AG04450 (cell line): ENCODE measurements around the gene S100A12. TPM values are rescaled to one million over a fixed set of nuclear protein-coding genes. Genes with fewer than 3 reads are reported as not detected.
"Not testable (repeated sequence)": the region's sequence is repeated elsewhere in the genome, so short reads cannot be mapped to it uniquely, and the experiment has no call there.

Source experiments
- CTCF ChIA-PET: fragments of 300-600, 350-600 bp; formaldehyde crosslinking; extraction: SDS; loops from one replicate; lab custom pipeline; 2022; ENCODE audit warnings: antibody characterized with exemption, inconsistent platforms; lab: Charles Lee
- POLR2A ChIA-PET: fragments of 350-600 bp; formaldehyde crosslinking; extraction: SDS; loops from one replicate; lab custom pipeline; 2021; ENCODE audit warnings: antibody characterized with exemption, inconsistent platforms; lab: Yijun Ruan, JAX
- DNase-seq: peaks from one replicate; pipeline ENCODE4 v3.0.0-alpha.2; 2011; ENCODE audit warnings: low read depth, low spot score
- H3K27ac ChIP-seq: one replicate; pipeline ENCODE4 v1.5.1; 2012; ENCODE audit warnings: low read depth, low read length, control low read depth
- H3K27me3 ChIP-seq: one replicate; pipeline ENCODE4 v1.6.0; 2012; ENCODE audit warnings: low read length; ENCODE audit not compliant: control insufficient read depth, insufficient read depth
- H3K4me3 ChIP-seq: 2 replicates; pipeline ENCODE4 v1.5.1; 2011; ENCODE audit warnings: mild to moderate bottlenecking, low read depth, low read length, control low read depth
- H3K9me3 ChIP-seq: 2 replicates; pipeline ENCODE4 v1.5.1; 2012; ENCODE audit warnings: low read length; ENCODE audit not compliant: control insufficient read depth, insufficient read depth
- polyA plus RNA-seq: library from polyadenylated mRNA; depleted of rRNA; stranded (reverse); fragments of >200 nt; gene quantifications from 2 replicates; pipeline ENCODE4 v1.2.3, GENCODE V29; 2011
- TF ChIP-seq, protein P1 (sequence below): IDR thresholded peaks from 2 replicates; pipeline ENCODE4 v1.5.1; 2011; ENCODE audit warnings: low read depth, low read length, control low read depth, inconsistent platforms

S100A12 gene
- polyA plus RNA-seq, 1 experiment, result not detected

DNA sequence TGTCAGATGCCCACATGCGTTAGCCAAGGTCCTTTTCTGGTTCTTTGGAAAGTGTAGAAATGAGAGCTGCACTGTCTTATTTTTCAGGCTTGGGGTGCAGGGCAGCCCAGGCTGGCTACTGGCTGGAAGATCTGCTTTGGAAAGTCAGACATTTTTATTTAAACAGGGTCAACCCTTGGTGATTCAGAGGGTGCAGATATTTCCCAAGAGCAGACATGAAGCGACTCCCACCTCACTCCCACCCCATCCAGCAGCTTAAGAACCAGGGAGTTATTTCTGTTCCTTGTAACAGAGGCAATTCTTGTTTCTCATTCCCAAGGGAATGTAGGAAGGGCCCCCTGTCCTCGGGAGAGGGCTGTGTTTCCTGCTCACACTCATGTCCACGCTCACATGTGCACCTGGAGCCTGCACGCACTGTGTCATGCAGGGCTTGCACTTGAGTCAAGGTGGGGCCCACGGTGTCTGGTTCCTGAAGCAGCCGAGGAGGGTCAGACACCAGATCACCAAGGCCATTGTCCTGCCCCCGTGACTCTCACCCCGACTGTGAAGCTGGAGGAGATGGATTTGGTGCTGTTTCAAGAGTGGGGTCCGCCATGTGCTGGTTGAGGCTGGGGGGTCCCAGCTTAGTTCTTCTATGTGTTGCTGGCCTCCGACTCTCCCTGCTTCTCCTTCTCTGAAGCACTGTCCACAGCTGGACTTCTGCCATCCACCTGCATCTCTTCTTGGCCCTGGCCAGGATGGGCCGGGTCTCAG lies 41.9 kb upstream of the S100A12 start:
- ChIA-PET POLR2A (no interaction called here), CTCF (no interaction called here)
- DNase-seq, result no peak
- no peak overlapping the region for H3K4me3 ChIP-seq
- H3K27me3 ChIP-seq, result no peaks in the 10 kb centered on the region
- H3K27ac ChIP-seq, result no peak overlapping the region
- TF ChIP-seq, protein P1, sequence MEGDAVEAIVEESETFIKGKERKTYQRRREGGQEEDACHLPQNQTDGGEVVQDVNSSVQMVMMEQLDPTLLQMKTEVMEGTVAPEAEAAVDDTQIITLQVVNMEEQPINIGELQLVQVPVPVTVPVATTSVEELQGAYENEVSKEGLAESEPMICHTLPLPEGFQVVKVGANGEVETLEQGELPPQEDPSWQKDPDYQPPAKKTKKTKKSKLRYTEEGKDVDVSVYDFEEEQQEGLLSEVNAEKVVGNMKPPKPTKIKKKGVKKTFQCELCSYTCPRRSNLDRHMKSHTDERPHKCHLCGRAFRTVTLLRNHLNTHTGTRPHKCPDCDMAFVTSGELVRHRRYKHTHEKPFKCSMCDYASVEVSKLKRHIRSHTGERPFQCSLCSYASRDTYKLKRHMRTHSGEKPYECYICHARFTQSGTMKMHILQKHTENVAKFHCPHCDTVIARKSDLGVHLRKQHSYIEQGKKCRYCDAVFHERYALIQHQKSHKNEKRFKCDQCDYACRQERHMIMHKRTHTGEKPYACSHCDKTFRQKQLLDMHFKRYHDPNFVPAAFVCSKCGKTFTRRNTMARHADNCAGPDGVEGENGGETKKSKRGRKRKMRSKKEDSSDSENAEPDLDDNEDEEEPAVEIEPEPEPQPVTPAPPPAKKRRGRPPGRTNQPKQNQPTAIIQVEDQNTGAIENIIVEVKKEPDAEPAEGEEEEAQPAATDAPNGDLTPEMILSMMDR, result no peak
- no peaks in the 10 kb centered on the region for H3K9me3 ChIP-seq

DNA sequence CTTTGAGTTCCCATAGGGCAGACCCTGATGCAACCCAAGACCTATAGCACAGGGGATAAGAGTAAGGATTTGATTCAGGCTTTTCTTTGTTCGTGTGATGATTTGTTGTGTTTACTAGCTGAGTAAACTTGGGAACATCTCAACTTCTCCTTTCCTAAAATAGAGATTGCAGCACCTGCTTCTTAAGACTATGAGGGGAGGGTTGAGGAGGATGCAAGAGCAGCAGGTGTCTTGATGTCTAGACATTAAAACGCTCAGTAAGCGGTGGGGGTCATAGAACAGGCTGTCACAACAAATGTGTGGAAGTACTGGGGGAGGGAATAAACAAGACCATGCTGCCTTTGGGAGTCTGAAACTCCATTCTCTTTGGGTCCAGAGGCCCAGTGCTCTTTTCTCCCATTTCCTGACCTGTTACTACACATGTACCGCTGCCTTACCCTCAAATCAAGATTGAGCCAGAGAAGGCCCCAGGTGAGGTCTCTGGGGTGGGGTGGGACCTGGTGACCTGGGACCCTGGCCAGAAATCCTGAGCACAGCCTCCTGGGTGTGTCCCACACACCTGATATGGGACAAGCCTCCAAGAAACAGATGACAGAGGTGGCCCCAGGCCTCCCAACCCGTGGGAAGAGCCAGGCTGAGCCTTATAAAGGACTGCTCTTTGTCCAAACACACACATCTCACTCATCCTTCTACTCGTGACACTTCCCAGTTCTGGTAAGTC lies 40.6 kb upstream of the S100A12 start, which contains the start of gene S100A7A:
Gene S100A7A, plus strand, starts transcription at position 671 of the 721 bp plus-strand sequence. CDS start 1,563 bp downstream, outside the sequence.
- H3K27me3 ChIP-seq, result no peaks in the 10 kb centered on the region
- no peaks in the 10 kb centered on the region for H3K9me3 ChIP-seq
- no peak within 1 kb of the TSS for H3K4me3 ChIP-seq
- TF ChIP-seq, protein P1, result no peak
- CTCF ChIA-PET, result no interaction called here
- no peak within 1 kb of the TSS for H3K27ac ChIP-seq
- POLR2A ChIA-PET, result no interaction called here
- DNase-seq, result no peak

DNA sequence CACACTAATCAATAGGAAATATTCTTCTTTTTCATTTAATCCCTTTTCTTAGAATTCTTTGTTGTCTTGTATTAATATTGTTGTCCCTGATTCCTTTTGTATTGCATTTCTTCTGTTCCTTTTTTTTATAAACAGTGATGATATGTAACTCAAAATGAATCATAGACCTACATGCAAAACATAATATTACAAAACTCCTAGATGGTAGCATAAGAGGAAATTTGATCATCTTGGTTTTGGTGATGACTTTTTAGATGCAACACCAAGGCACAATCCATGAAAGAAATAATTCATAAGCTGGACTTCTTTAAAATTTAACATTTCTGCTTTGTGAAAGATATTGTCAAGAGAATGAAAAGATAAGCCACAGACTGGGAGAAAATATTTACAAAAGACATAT lies 38.5 kb upstream of the S100A12 start:
- POLR2A ChIA-PET, H3K27ac ChIP-seq, H3K9me3 ChIP-seq, H3K27me3 ChIP-seq, H3K4me3 ChIP-seq, CTCF ChIA-PET, DNase-seq: not testable (repeated sequence)

DNA sequence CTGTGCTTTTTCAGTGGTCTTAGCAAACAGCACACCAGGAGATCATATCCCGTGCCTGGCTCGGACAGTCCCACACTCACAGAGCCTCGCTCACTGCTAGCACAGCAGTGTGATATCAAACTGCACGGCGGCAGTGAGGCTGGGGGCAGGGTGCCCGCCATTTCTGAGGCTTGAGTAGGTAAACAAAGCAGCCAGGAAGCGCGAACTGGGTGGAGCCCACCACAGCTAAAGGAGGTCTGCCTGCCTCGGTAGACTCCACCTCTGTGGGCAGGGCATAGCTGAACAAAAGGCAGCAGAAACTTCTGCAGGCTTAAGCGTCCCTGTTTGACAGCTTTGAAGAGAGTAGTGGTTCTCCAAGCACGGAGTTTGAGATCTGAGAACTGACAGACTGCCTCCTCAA lies 31.9 kb upstream of the S100A12 start:
- POLR2A ChIA-PET, DNase-seq, H3K9me3 ChIP-seq, H3K27ac ChIP-seq, H3K4me3 ChIP-seq, CTCF ChIA-PET, H3K27me3 ChIP-seq: not testable (repeated sequence)

DNA sequence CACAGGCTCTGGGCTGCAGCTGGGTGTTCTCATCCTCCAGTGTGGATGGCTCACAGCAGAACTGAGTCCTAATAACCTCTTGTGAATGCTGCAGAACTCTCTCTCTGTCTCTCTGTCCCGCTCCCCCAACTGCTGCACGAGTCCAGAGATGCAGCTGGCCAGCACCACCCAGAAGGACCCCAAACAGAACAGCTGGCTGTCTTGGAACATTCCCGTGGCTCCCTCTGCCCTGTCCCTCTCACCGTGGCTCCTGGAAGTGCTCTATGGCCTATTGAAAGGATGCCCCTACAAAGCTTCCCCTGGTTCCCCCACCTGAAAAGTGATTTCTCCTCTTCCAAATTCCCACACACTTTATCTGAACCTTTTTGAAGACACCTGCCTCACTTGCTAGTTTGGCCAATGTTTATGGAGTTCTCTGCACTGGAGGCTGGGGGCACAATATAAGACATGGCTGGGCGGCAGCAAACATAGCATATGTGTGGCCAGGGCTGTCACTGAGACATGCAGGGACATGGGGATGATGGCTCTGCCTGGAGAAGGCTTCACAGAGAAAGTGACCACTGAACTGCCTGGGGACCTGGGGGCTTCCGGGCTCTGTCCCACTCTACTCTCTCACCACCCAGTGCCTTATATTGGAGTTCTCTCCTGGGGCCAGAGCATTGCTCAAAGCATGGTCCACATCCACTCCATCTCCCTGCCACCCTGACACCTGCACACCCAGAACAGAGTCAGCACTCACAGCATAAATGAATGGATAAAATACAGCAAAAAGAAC lies 30.6 kb upstream of the S100A12 start:
- H3K27ac ChIP-seq, CTCF ChIA-PET, DNase-seq, H3K4me3 ChIP-seq, POLR2A ChIA-PET, H3K9me3 ChIP-seq, H3K27me3 ChIP-seq: not testable (repeated sequence)

DNA sequence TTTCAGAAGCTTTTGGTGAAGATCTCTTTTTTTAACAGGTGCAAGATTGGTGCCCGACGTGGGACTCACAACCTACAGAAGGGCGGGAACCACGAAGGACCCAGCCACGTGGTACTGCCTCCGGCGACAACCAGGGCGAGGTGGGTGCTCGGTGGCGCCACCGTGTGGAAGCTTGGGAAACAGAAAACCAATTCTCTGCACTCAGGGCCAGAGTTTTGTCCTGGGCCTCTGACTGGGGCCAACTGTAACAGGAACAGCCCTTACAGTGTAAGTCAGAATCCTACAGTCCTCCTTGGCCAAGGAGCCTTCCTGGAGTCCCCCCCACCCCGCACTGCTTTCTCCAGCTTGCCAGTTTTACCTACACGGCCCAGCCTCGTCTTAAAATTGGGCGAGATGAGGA lies 29.3 kb upstream of the S100A12 start:
- Histone ChIP-seq H3K9me3 (no peaks in the 10 kb centered on the region), H3K27me3 (no peaks in the 10 kb centered on the region), H3K27ac (no peak overlapping the region), H3K4me3 (no peak overlapping the region)
- TF ChIP-seq, protein P1, result peak; percentile 24
- ChIA-PET POLR2A (no interaction called here), CTCF (no interaction called here)
- DNase-seq, result no peak
